ENCODE data around the gene DGKH. TPM values are rescaled to one million over a fixed set of nuclear protein-coding genes. Genes with fewer than 3 reads are reported as not detected.

DGKH gene
- total RNA-seq, 2 experiments from 2014 or later = 6.0 TPM

GRCh38 chr13:42239644-42240043 is 191.2 kb downstream of the DGKH start:
- Mint-ChIP-seq H3K4me3 (no peak overlapping the region), H3K9me3 (no peaks in the 10 kb centered on the region), H3K27me3 (no peaks in the 10 kb centered on the region), H3K27ac (no peak overlapping the region), H3K36me3 (ENCODE audit: low read depth) (no peaks in the 10 kb centered on the region), H3K4me1 (ENCODE audit: low read depth) (no peaks in the 10 kb centered on the region)
- Histone ChIP-seq H3K4me1 (ENCODE audit: insufficient read depth, low read length) (no peaks in the 10 kb centered on the region), H3K4me3 (ENCODE audit: low read length) (no peak overlapping the region), H3K27ac (ENCODE audit: low read depth in 1 of 2, low read length in 2 of 2) (no peak overlapping the region), H3K36me3 (ENCODE audit: insufficient read depth, low read length) (no peaks in the 10 kb centered on the region), H3K27me3 (ENCODE audit: control insufficient read depth in 1 of 2, insufficient read depth in 2 of 2, low read length in 2 of 2) (no peaks in the 10 kb centered on the region), H3K9me3 (ENCODE audit: control insufficient read depth in 1 of 2, insufficient read depth in 1 of 2, low read length in 2 of 2) (no peaks in the 10 kb centered on the region)
- DNase-seq (no peak), ATAC-seq (ENCODE audit: poor library complexity) (no peak)
- intact Hi-C loops (cut with DNase I, micrococcal nuclease) = no loop called here
- POLR2A ChIA-PET = no interaction called here
- CTCF ChIA-PET = no interaction called here
- TF ChIP-seq, protein P1, sequence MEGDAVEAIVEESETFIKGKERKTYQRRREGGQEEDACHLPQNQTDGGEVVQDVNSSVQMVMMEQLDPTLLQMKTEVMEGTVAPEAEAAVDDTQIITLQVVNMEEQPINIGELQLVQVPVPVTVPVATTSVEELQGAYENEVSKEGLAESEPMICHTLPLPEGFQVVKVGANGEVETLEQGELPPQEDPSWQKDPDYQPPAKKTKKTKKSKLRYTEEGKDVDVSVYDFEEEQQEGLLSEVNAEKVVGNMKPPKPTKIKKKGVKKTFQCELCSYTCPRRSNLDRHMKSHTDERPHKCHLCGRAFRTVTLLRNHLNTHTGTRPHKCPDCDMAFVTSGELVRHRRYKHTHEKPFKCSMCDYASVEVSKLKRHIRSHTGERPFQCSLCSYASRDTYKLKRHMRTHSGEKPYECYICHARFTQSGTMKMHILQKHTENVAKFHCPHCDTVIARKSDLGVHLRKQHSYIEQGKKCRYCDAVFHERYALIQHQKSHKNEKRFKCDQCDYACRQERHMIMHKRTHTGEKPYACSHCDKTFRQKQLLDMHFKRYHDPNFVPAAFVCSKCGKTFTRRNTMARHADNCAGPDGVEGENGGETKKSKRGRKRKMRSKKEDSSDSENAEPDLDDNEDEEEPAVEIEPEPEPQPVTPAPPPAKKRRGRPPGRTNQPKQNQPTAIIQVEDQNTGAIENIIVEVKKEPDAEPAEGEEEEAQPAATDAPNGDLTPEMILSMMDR (IDR thresholded peaks at IDR 0.05) = no peak

- no peaks in the 10 kb centered on the region for H3K9me3 ChIP-seq (ENCODE audit: control insufficient read depth in 1 of 2, insufficient read depth in 1 of 2, low read length in 2 of 2)
- peaks cover 3% of the 10 kb centered on the region for H3K27me3 Mint-ChIP-seq
- ATAC-seq (ENCODE audit: poor library complexity) (no peak), DNase-seq (no peak)
- no peak overlapping the region for H3K4me3 Mint-ChIP-seq
- TF ChIP-seq, protein P1 (IDR thresholded peaks at IDR 0.05) = no peak
- no peaks in the 10 kb centered on the region for H3K4me1 Mint-ChIP-seq (ENCODE audit: low read depth)
- H3K36me3 Mint-ChIP-seq (ENCODE audit: low read depth) = no peaks in the 10 kb centered on the region
- no peaks in the 10 kb centered on the region for H3K9me3 Mint-ChIP-seq
- no peak overlapping the region for H3K27ac ChIP-seq (ENCODE audit: low read depth in 1 of 2, low read length in 2 of 2)
- H3K27me3 ChIP-seq (ENCODE audit: control insufficient read depth in 1 of 2, insufficient read depth in 2 of 2, low read length in 2 of 2) = no peaks in the 10 kb centered on the region
- H3K36me3 ChIP-seq (ENCODE audit: insufficient read depth, low read length) = no peaks in the 10 kb centered on the region
- no peak overlapping the region for H3K27ac Mint-ChIP-seq
- ChIA-PET POLR2A (no interaction called here), CTCF (no interaction called here)
- intact Hi-C loops (cut with DNase I, micrococcal nuclease) = no loop called here
- no peak overlapping the region for H3K4me3 ChIP-seq (ENCODE audit: low read length)
- no peaks in the 10 kb centered on the region for H3K4me1 ChIP-seq (ENCODE audit: insufficient read depth, low read length)
These were observed 198.1 kb downstream of the DGKH start for GRCh38 chr13:42246541-42246940.

DNA sequence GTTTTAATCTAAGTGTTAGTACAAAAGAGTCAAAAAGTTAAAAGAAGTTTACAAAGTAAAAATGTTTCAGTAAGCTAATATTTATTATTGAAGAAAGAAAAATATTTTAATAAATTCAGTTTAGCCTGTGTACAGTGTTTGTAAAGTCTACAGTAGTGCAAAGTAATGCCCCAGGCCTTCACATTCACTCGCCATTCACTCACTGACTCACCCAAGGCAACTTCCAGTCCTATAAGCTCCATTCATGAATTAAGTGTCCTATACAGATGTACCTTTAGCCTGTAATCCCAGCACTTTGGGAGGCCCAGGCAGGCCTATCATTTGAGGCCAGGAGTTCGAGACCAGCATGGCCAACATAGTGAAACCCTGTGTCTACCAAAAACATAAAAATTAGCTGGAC is 199.4 kb downstream of the DGKH start:
- no peak for DNase-seq
- no peaks in the 10 kb centered on the region for H3K9me3 ChIP-seq (ENCODE audit: control insufficient read depth in 1 of 2, insufficient read depth in 1 of 2, low read length in 2 of 2)
- no peaks in the 10 kb centered on the region for H3K4me1 ChIP-seq (ENCODE audit: insufficient read depth, low read length)
- POLR2A ChIA-PET = interaction anchor here (0.6 to 1.0 kb wide), 2 partner anchors 11 to 30 kb away, joined by 3 read pairs; no protein-coding TSS in a partner anchor
- TF ChIP-seq, protein P1 (IDR thresholded peaks at IDR 0.05) = no peak
- no peak for ATAC-seq (ENCODE audit: poor library complexity)
- peaks cover 4% of the 10 kb centered on the region for H3K27me3 Mint-ChIP-seq
- H3K27ac Mint-ChIP-seq = no peak overlapping the region
- intact Hi-C loops (cut with DNase I, micrococcal nuclease) = no loop called here
- no peaks in the 10 kb centered on the region for H3K4me1 Mint-ChIP-seq (ENCODE audit: low read depth)
- no peak overlapping the region for H3K4me3 ChIP-seq (ENCODE audit: low read length)
- no peaks in the 10 kb centered on the region for H3K36me3 ChIP-seq (ENCODE audit: insufficient read depth, low read length)
- H3K27me3 ChIP-seq (ENCODE audit: control insufficient read depth in 1 of 2, insufficient read depth in 2 of 2, low read length in 2 of 2) = no peaks in the 10 kb centered on the region
- no peak overlapping the region for H3K27ac ChIP-seq (ENCODE audit: low read depth in 1 of 2, low read length in 2 of 2)
- H3K36me3 Mint-ChIP-seq (ENCODE audit: low read depth) = no peaks in the 10 kb centered on the region
- CTCF ChIA-PET = no interaction called here
- no peak overlapping the region for H3K4me3 Mint-ChIP-seq
- no peaks in the 10 kb centered on the region for H3K9me3 Mint-ChIP-seq
